Tongue (tissue), 3 donors: Measurements from ENCODE around the gene RALGDS. TPM values are rescaled to one million over a fixed set of nuclear protein-coding genes. Genes with fewer than 3 reads are reported as not detected.

Experiments
- DNase-seq: peaks from one replicate; pipeline ENCODE4 v3.0.0-alpha.2; 2015
- small RNA-seq: library from RNA; depleted of rRNA; stranded (forward); fragments of <200 nt; gene quantifications from one replicate; pipeline ENCODE3, GENCODE V24; 2014; ENCODE audit warnings: low replicate concordance
- total RNA-seq: library from RNA; depleted of rRNA; stranded (reverse); fragments of >200 nt; gene quantifications from one replicate; pipeline ENCODE4 v1.2.3, GENCODE V29; 2014

RALGDS gene
- total RNA-seq, 1 donor from 2014 or later, result 56.0 TPM

GRCh38 chr9:133051281-133051900 is 69.6 kb downstream of the RALGDS start:
- DNase-seq, result no peak

GRCh38 chr9:133050781-133051180 is 70.3 kb downstream of the RALGDS start:
- DNase-seq, result no peak

- peak; percentile 52 for DNase-seq
These were observed 70.9 kb downstream of the RALGDS start for GRCh38 chr9:133050142-133050541.

GRCh38 chr9:133049043-133049442 is 72.0 kb downstream of the RALGDS start:
- DNase-seq, result no peak

GRCh38 chr9:133048595-133048994 is 72.4 kb downstream of the RALGDS start:
- no peak for DNase-seq

Small RNAs within 50 kb of the gene (small RNA-seq; reads per million reads assigned to genes)
- not detected for gene MIR6877

Other genes starting within 250 kb of the RALGDS start
- gene AK8, start 243.0 kb downstream of the RALGDS start, total RNA-seq, result 0.31 TPM
- gene SPACA9, start 242.3 kb downstream of the RALGDS start, total RNA-seq, result 3.8 TPM
- gene TSC1, start 176.6 kb downstream of the RALGDS start, total RNA-seq, result 44.3 TPM
- 0.51 TPM for gene GFI1B, start 142.5 kb downstream of the RALGDS start, total RNA-seq
- gene GTF3C5, start 90.2 kb downstream of the RALGDS start, total RNA-seq, result 47.1 TPM
- 0.41 TPM for gene CEL, start 59.3 kb downstream of the RALGDS start, total RNA-seq
- 5.1 TPM for gene GBGT1, start 42.7 kb upstream of the RALGDS start, total RNA-seq
- gene OBP2B, start 88.0 kb upstream of the RALGDS start, total RNA-seq, result not detected
- gene ABO, start 154.0 kb upstream of the RALGDS start, total RNA-seq, result 1.4 TPM
- 18.9 TPM for gene SURF6, start 214.9 kb upstream of the RALGDS start, total RNA-seq
- gene MED22, start 226.9 kb upstream of the RALGDS start, total RNA-seq, result 29.4 TPM
- gene RPL7A, start 227.0 kb upstream of the RALGDS start, total RNA-seq, result 1,430 TPM
- 23.6 TPM for gene SURF1, start 235.2 kb upstream of the RALGDS start, total RNA-seq
- 4.1 TPM for gene SURF2, start 235.3 kb upstream of the RALGDS start, total RNA-seq